WTC11 (cell line): ENCODE results near the gene TRPV6. TPM values are rescaled to one million over a fixed set of nuclear protein-coding genes. Genes with fewer than 3 reads are reported as not detected.

ENCODE experiments used
- ATAC-seq: fragments of 200-7000 bp; cut with Tn5 transposase; 2 replicates; pipeline ENCODE4 v1.10.0; 2021; ENCODE audit warnings: mild to moderate bottlenecking, moderate library complexity
- CTCF ChIA-PET: fragments of 300-600 bp; sonication (Branson Sonifier 250); formaldehyde crosslinking; loops from one replicate; lab custom pipeline; 2021; ENCODE audit warnings: antibody characterized with exemption; lab: Charles Lee
- POLR2A ChIA-PET: fragments of 350-600 bp; sonication (Branson Sonifier 250); formaldehyde crosslinking; loops from one replicate; lab custom pipeline; 2021; ENCODE audit warnings: antibody characterized with exemption; lab: Charles Lee
- DNase-seq: peaks from one replicate; pipeline ENCODE4 v3.0.0; 2021; ENCODE audit warnings: low spot score
- H3K27ac Mint-ChIP-seq: 2 replicates; pipeline ENCODE4 v1.8.0; 2021; ENCODE audit warnings: mixed read lengths
- H3K27me3 Mint-ChIP-seq: 2 replicates; pipeline ENCODE4 v1.8.0; 2021; ENCODE audit warnings: low read depth, mild to moderate bottlenecking, moderate library complexity, mixed read lengths
- H3K36me3 Mint-ChIP-seq: 2 replicates; pipeline ENCODE4 v1.8.0; 2021; ENCODE audit warnings: mixed read lengths
- H3K4me1 Mint-ChIP-seq: 2 replicates; pipeline ENCODE4 v1.8.0; 2022; ENCODE audit warnings: mixed read lengths
- H3K4me3 Mint-ChIP-seq: 2 replicates; pipeline ENCODE4 v1.8.0; 2021; ENCODE audit warnings: mild to moderate bottlenecking, moderate library complexity, mixed read lengths
- H3K9me3 Mint-ChIP-seq: 2 replicates; pipeline ENCODE4 v1.8.0; 2021; ENCODE audit warnings: mixed read lengths
- AFF4 ChIP-seq: sonication (generic); formaldehyde crosslinking; IDR thresholded peaks from 2 replicates; pipeline ENCODE4 v1.8.1; 2023; ENCODE audit warnings: mild to moderate bottlenecking, missing genetic modification reagents, borderline replicate concordance
- CTCF ChIP-seq: fragments of 200-600 bp; IDR thresholded peaks from 2 replicates; pipeline ENCODE4 v1.8.0; 2022; ENCODE audit warnings: antibody characterized with exemption
- FOXJ3 ChIP-seq: sonication (generic); formaldehyde crosslinking; IDR thresholded peaks from 2 replicates; pipeline ENCODE4 v1.9.0; 2021; ENCODE audit warnings: missing genetic modification reagents, mild to moderate bottlenecking, borderline replicate concordance
- IRF2 ChIP-seq: sonication (generic); formaldehyde crosslinking; IDR thresholded peaks from 2 replicates; pipeline ENCODE4 v1.8.0; 2022; ENCODE audit warnings: low read depth, missing genetic modification reagents, borderline replicate concordance
- NR3C1 ChIP-seq: sonication (generic); formaldehyde crosslinking; conservative IDR thresholded peaks from 2 replicates; pipeline ENCODE4 v1.8.1; 2023; ENCODE audit warnings: low read depth, mild to moderate bottlenecking, missing genetic modification reagents
- RELA ChIP-seq: sonication (generic); formaldehyde crosslinking; IDR thresholded peaks from 2 replicates; pipeline ENCODE4 v1.8.1; 2022; ENCODE audit warnings: missing genetic modification reagents, mild to moderate bottlenecking, borderline replicate concordance
- STAT6 ChIP-seq: sonication (generic); formaldehyde crosslinking; conservative IDR thresholded peaks from 2 replicates; pipeline ENCODE4 v1.8.1; 2023; ENCODE audit warnings: mild to moderate bottlenecking, low read depth, missing genetic modification reagents, moderate library complexity
- TEAD1 ChIP-seq: sonication (generic); formaldehyde crosslinking; IDR thresholded peaks from 2 replicates; pipeline ENCODE4 v1.8.0; 2022; ENCODE audit warnings: mild to moderate bottlenecking, missing genetic modification reagents
- TP53 ChIP-seq: sonication (generic); formaldehyde crosslinking; IDR thresholded peaks from 2 replicates; pipeline ENCODE4 v1.8.1; 2023; ENCODE audit warnings: mild to moderate bottlenecking, missing genetic modification reagents
- ZBTB21 ChIP-seq: sonication (generic); formaldehyde crosslinking; IDR thresholded peaks from 2 replicates; pipeline ENCODE4 v1.8.1; 2023; ENCODE audit warnings: mild to moderate bottlenecking, missing genetic modification reagents, borderline replicate concordance
- ZBTB43 ChIP-seq: sonication (generic); formaldehyde crosslinking; IDR thresholded peaks from 2 replicates; pipeline ENCODE4 v1.8.1; 2023; ENCODE audit warnings: mild to moderate bottlenecking, missing genetic modification reagents
- ZNF425 ChIP-seq: fragments of 250-450 bp; sonication (Bioruptor Pico); conservative IDR thresholded peaks from 2 replicates; pipeline ENCODE4 v1.9.0; 2021; ENCODE audit warnings: mild to moderate bottlenecking
- total RNA-seq: library from RNA; stranded (reverse); gene quantifications from 3 replicates; pipeline ENCODE4 v1.2.3, GENCODE V29; 2021

TRPV6 gene
- total RNA-seq, 1 experiment from 2014 or later, result 0.63 TPM

- no peak for TF ChIP-seq RELA (CRISPR knock-in tag)
- TF ChIP-seq ZNF425 (CRISPR knock-in tag), result no peak
- TF ChIP-seq ZBTB43 (CRISPR knock-in tag), result no peak
- no peak for TF ChIP-seq ZBTB21 (CRISPR knock-in tag)
Measured at GRCh38 chr7:142863891-142864685, 21.5 kb downstream of the TRPV6 start (continued).

GRCh38 chr7:142862786-142863400 lies 22.7 kb downstream of the TRPV6 start:
- Mint-ChIP-seq H3K4me1 (peaks cover 41% of the 10 kb centered on the region), H3K4me3 (no peak overlapping the region), H3K27me3 (no peaks in the 10 kb centered on the region; the same call in none of the 2 replicates), H3K36me3 (no peaks in the 10 kb centered on the region), H3K27ac (no peak overlapping the region), H3K9me3 (no peaks in the 10 kb centered on the region)
- ATAC-seq (no peak), DNase-seq (no peak)
- POLR2A ChIA-PET, result no interaction called here
- TF ChIP-seq TP53 (no peak), FOXJ3 (CRISPR knock-in tag) (no peak), AFF4 (CRISPR knock-in tag) (no peak), CTCF (no peak), TEAD1 (CRISPR knock-in tag) (no peak), IRF2 (CRISPR knock-in tag) (no peak), NR3C1 (CRISPR knock-in tag) (no peak), STAT6 (no peak)
- CTCF ChIA-PET, result interaction anchor here (0.8 to 2.1 kb wide), 6 partner anchors 10 to 352 kb away, joined by 3 to 14 read pairs (median 4); no protein-coding TSS in a partner anchor
